ENCODE measurements around the gene PER2. TPM values are rescaled to one million over a fixed set of nuclear protein-coding genes. Genes with fewer than 3 reads are reported as not detected.

PER2 gene
- total and polyA plus RNA-seq, 12 donors = 1.4 to 19.0 (median 7.1) TPM

DNA sequence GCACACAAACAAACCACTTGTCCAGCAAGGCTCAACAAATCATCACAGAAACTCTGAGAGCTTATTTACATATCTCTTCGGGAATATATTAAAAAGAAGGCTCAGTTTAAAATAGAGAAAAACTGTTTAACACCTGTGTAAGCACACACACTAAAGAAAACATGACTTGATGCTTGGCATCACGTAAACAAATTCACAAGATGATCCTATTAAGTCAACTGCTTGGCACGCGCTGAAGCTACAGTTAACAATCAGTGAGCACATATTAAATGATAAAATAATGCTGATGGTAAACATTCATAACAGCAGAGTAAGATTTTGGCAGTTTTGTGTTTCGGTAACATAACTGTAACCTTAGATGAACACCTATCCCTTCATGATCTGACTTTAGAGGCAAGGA is 44.3 kb downstream of the PER2 start:
- H3K4me3 ChIP-seq = no peak overlapping the region
- H3K36me3 ChIP-seq = peaks cover 0 to 57% (median 23%) of the 10 kb centered on the region in 9 donors
- 94 to 97% methylated on average over 5 of the region's 5 CpGs for WGBS, 2 donors
- H3K9me3 ChIP-seq = no peaks in the 10 kb centered on the region
- peaks cover 0 to 19% (median 0%) of the 10 kb centered on the region in 7 donors for H3K27me3 ChIP-seq
- no peak for ATAC-seq
- H3K4me1 ChIP-seq = peaks cover 10 to 37% (median 26%) of the 10 kb centered on the region in 9 donors
- H3K27ac ChIP-seq = no peak overlapping the region
- no peak for DNase-seq
- intact Hi-C loops (cut with DNase I) = no loop called here
- TF ChIP-seq, protein P1, sequence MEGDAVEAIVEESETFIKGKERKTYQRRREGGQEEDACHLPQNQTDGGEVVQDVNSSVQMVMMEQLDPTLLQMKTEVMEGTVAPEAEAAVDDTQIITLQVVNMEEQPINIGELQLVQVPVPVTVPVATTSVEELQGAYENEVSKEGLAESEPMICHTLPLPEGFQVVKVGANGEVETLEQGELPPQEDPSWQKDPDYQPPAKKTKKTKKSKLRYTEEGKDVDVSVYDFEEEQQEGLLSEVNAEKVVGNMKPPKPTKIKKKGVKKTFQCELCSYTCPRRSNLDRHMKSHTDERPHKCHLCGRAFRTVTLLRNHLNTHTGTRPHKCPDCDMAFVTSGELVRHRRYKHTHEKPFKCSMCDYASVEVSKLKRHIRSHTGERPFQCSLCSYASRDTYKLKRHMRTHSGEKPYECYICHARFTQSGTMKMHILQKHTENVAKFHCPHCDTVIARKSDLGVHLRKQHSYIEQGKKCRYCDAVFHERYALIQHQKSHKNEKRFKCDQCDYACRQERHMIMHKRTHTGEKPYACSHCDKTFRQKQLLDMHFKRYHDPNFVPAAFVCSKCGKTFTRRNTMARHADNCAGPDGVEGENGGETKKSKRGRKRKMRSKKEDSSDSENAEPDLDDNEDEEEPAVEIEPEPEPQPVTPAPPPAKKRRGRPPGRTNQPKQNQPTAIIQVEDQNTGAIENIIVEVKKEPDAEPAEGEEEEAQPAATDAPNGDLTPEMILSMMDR (IDR thresholded peaks at IDR 0.05) = no peak

DNA sequence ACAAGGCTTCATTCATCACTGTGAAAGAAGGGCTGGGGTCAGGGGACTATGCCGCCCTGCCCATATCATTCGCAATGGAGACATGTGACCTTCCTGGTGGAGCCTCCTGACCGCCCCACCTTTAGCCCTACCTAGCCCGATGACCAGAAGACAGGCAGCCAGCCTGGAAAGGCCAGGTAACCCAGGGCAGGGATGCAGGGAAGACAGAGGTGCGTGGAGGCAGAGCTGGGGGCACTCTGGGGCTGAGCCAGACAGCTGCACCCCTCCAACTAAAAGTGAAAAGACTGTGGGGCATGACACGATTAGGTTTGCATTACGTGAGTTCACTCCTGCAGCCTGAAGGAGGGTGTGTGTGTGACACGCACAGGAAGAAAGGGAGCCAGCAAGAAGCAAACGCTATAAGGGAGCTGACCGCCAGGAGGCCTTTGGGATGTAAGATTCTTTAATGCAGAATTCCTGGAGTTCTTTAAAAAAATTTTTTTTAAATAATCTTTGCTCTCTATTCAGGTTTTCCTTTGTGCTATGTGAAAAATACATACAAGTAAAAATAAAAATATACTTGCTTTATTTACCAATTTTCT is 44.8 kb downstream of the PER2 start:
- no peak overlapping the region for H3K4me3 ChIP-seq
- peaks cover 0 to 52% (median 23%) of the 10 kb centered on the region in 9 donors for H3K36me3 ChIP-seq
- ATAC-seq = no peak
- intact Hi-C loops (cut with DNase I) = no loop called here
- no peak for DNase-seq
- H3K27me3 ChIP-seq = peaks cover 0 to 24% (median 6%) of the 10 kb centered on the region in 7 donors
- peak overlapping the region in 2 of 10 donors; percentile 44 to 64 for H3K27ac ChIP-seq
- TF ChIP-seq, protein P1 (IDR thresholded peaks at IDR 0.05) = no peak
- peaks cover 10 to 41% (median 31%) of the 10 kb centered on the region in 9 donors for H3K4me1 ChIP-seq
- H3K9me3 ChIP-seq = no peaks in the 10 kb centered on the region
- WGBS, 2 donors = 88 to 89% methylated on average over 10 of the region's 10 CpGs

DNA sequence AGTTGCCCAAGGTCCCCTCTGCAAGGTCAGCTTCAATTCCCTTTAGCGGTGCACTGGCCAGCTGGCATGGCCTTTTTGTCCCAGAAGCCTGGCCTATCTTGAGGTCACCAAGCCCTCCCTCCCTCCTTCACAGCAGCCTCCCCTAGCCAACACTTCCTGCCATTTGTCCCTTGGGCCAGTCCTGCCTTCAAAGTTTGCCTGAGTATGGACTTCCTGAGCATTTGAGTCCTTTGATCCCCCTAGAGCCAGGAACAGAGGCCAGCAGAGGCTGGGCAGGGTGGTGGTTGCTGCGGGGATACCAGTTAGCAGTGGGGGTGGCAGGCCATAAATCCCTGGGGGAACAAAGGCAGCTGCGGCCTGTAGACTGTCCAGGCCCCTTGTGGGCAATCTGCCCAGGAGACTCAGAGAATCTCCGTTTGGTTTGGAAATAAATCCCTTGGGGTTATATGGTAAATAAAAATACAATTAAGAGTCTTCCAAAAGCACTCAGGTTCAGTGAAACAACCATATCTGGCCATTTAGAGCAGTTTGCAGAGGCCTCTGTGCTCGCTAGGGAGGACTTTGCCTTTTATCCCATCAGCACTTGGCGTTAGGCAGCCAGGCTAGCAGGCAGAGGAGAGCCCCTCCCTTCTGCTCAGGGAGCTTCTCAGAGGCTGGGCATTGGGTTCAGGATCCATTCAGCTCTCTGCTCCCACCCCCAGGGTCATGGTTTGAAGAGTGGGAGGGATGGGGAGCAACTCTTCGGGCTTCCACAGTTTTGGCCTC is 45.5 kb downstream of the PER2 start:
- DNase-seq (peak; percentile 51 to 59), ATAC-seq (peak; percentile 4 to 50 (median 42))
- H3K4me3 ChIP-seq = no peak overlapping the region
- peaks cover 0 to 45% (median 23%) of the 10 kb centered on the region in 9 donors for H3K36me3 ChIP-seq
- peak overlapping the region in 6 of 10 donors; percentile 22 to 64 (median 39) for H3K27ac ChIP-seq
- H3K4me1 ChIP-seq = peaks cover 10 to 41% (median 31%) of the 10 kb centered on the region in 9 donors
- H3K9me3 ChIP-seq = no peaks in the 10 kb centered on the region
- intact Hi-C loops (cut with DNase I) = no loop called here
- TF ChIP-seq, protein P1 (IDR thresholded peaks at IDR 0.05) = no peak
- 43 to 52% methylated on average over 7 of the region's 7 CpGs for WGBS, 2 donors
- H3K27me3 ChIP-seq = peaks cover 0 to 31% (median 11%) of the 10 kb centered on the region in 7 donors

DNA sequence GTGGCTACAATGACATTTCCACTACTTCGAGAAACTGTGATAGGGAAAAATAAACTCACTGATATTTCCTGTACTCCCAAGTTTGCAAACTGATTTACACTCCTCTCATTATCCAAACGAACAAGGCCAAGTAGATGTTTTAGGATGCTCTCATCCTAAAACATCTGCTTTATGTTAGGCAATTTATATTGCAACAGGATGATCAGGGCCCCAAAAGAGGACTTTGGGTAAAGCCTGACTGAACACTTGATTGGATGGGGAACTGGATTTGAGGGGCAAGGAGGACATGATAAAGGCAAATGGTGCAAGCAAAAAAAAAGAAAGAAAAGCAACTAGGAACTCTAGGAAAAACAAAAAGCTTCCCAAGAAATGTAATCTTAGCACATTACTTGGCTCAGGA is 46.4 kb downstream of the PER2 start:
- no peak overlapping the region for H3K4me3 ChIP-seq
- TF ChIP-seq, protein P1 (IDR thresholded peaks at IDR 0.05) = no peak
- 78 to 81% methylated on average over 2 of the region's 2 CpGs for WGBS, 2 donors
- intact Hi-C loops (cut with DNase I) = no loop called here
- no peak for ATAC-seq
- H3K27ac ChIP-seq = peak overlapping the region in 4 of 10 donors; percentile 25 to 64 (median 39)
- H3K27me3 ChIP-seq = peaks cover 0 to 40% (median 16%) of the 10 kb centered on the region in 7 donors
- no peak for DNase-seq
- H3K9me3 ChIP-seq = no peaks in the 10 kb centered on the region
- peaks cover 10 to 41% (median 31%) of the 10 kb centered on the region in 9 donors for H3K4me1 ChIP-seq
- peaks cover 0 to 36% (median 23%) of the 10 kb centered on the region in 9 donors for H3K36me3 ChIP-seq
